Keratinocyte (primary cell): ENCODE results near the gene GATAD2B. TPM values are rescaled to one million over a fixed set of nuclear protein-coding genes. Genes with fewer than 3 reads are reported as not detected.

Experiments
- DNase-seq: peaks from one replicate; pipeline ENCODE4 v3.0.0-alpha.2; 2011; ENCODE audit warnings: low read depth, missing footprints, low spot score
- FAIRE-seq: peaks from 2 replicates; lab custom pipeline; 2011; peaks lifted over from hg19 to GRCh38; lab: Jason Lieb, UNC
- H2AFZ ChIP-seq: 2 replicates; pipeline ENCODE4 v1.6.0; 2012; ENCODE audit warnings: low read length, control low read depth, inconsistent platforms; ENCODE audit not compliant: control insufficient read depth
- H3K27ac ChIP-seq: 2 replicates; pipeline ENCODE4 v1.5.1; 2011; ENCODE audit warnings: low read length; ENCODE audit not compliant: control insufficient read depth, insufficient read depth
- H3K27me3 ChIP-seq: 3 replicates; pipeline ENCODE4 v1.6.0; 2011; ENCODE audit warnings: low read length; ENCODE audit not compliant: control insufficient read depth, insufficient read depth; ENCODE audit errors: extremely low read depth
- H3K36me3 ChIP-seq, 2 experiments: 2 replicates in 1 of 2; 3 replicates in 1 of 2; pipeline ENCODE4 v1.5.1; 2011; ENCODE audit warnings: low read length in 2 of 2, mild to moderate bottlenecking in 1 of 2; ENCODE audit not compliant: control insufficient read depth in 2 of 2, insufficient read depth in 2 of 2; ENCODE audit errors: extremely low read depth in 1 of 2
- H3K4me1 ChIP-seq: 3 replicates; pipeline ENCODE4 v1.5.1; 2011; ENCODE audit warnings: low read length; ENCODE audit not compliant: control insufficient read depth, insufficient read depth; ENCODE audit errors: extremely low read depth
- H3K4me2 ChIP-seq: 3 replicates; pipeline ENCODE4 v1.6.0; 2011; ENCODE audit warnings: low read depth, low read length; ENCODE audit not compliant: control insufficient read depth, insufficient read depth; ENCODE audit errors: extremely low read depth
- H3K4me3 ChIP-seq, 3 experiments: fragments of 200-600 bp in 1 of 3; sonication (generic) in 1 of 3; 2 replicates in 2 of 3; 3 replicates in 1 of 3; pipeline ENCODE4 v1.5.1; 2011 to 2016; ENCODE audit warnings: low read length in 3 of 3, mild to moderate bottlenecking in 3 of 3, control low read depth in 2 of 3, inconsistent platforms in 1 of 3, low read depth in 1 of 3, mixed read lengths in 1 of 3, mixed run types in 1 of 3, moderate library complexity in 1 of 3; ENCODE audit not compliant: control insufficient read depth in 2 of 3, insufficient read depth in 2 of 3; ENCODE audit errors: extremely low read depth in 1 of 3
- H3K79me2 ChIP-seq: 2 replicates; pipeline ENCODE4 v1.6.0; 2012; ENCODE audit warnings: low read length; ENCODE audit not compliant: control insufficient read depth, insufficient read depth
- H3K9ac ChIP-seq: 3 replicates; pipeline ENCODE4 v1.6.0; 2011; ENCODE audit warnings: low read length; ENCODE audit not compliant: control insufficient read depth, insufficient read depth; ENCODE audit errors: extremely low read depth
- H3K9me1 ChIP-seq: 3 replicates; pipeline ENCODE4 v1.6.0; 2011; ENCODE audit warnings: low read length; ENCODE audit not compliant: control insufficient read depth, insufficient read depth; ENCODE audit errors: extremely low read depth
- H3K9me3 ChIP-seq: 2 replicates; pipeline ENCODE4 v1.5.1; 2012; ENCODE audit warnings: low read depth, low read length; ENCODE audit not compliant: control insufficient read depth
- H4K20me1 ChIP-seq: 3 replicates; pipeline ENCODE4 v1.6.0; 2011; ENCODE audit warnings: low read length; ENCODE audit not compliant: control insufficient read depth, insufficient read depth; ENCODE audit errors: extremely low read depth
- EZH2 ChIP-seq: IDR thresholded peaks from one replicate; pipeline ENCODE4 v1.6.1; 2012; ENCODE audit warnings: inconsistent platforms, mild to moderate bottlenecking, low read length, moderate library complexity
- dilution Hi-C: fragments of 300-500 bp; cut with MboI; formaldehyde crosslinking; loops from one replicate; pipeline ENCODE4 v1.7.0; 2020; ENCODE audit warnings: low sequenced_read_pairs; ENCODE audit not compliant: extremely low pct_ligation_motif_present
- polyA plus RNA-seq, 5 experiments: library from polyadenylated mRNA; depleted of rRNA in 3 of 5; stranded (reverse) in 3 of 5; stranded (forward) in 1 of 5; unstranded in 1 of 5; fragments of >200 nt; gene quantifications; 1 replicate in 1 of 5; 2 replicates in 3 of 5; 3 replicates in 1 of 5; pipeline versions ENCODE4 v1.2.1 to v1.2.3, GENCODE V29; 2011 to 2012; ENCODE audit warnings: missing spikeins in 2 of 5, low read depth in 1 of 5, low replicate concordance in 1 of 5
- TF ChIP-seq, protein P1 (sequence below), 3 experiments: IDR thresholded peaks in 1 of 3; conservative IDR thresholded peaks in 1 of 3; optimal IDR thresholded peaks in 1 of 3; 2 replicates in 2 of 3; 3 replicates in 1 of 3; pipeline versions ENCODE3 to v1.5.1; 2011; ENCODE audit warnings: low read length in 3 of 3, mild to moderate bottlenecking in 3 of 3, moderate library complexity in 2 of 3, control low read depth in 1 of 3, inconsistent platforms in 1 of 3; ENCODE audit not compliant: insufficient read depth in 2 of 3; ENCODE audit errors: extremely low read depth in 1 of 3

Gene GATAD2B
- polyA plus RNA-seq, 1 donor (not counting 4 experiments of a cell fraction or from before 2014, with no cell fraction given) = 6.1 TPM

DNA sequence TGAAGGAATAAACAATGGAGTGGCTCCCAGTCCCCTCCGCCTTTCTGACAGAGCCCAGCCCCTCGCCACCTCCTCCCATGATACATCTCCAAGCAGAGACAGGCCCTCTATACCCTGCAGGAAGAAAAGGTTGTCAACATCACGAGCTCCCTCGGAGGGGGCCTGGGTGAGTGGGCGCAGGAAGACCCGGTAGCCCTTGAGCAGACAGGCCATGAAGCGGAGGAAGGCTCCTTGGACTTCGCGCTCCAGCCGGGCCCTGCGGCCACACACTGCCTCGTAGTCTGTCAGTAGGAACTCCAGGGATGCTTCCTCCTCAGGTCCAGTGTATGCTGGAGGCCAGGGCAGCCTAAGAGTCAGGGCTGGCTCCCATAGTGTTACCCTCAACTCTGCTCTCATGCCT lies 16.7 kb upstream of the GATAD2B start:
- no peaks in the 10 kb centered on the region for H3K27me3 ChIP-seq
- DNase-seq (no peak), FAIRE-seq (no peak)
- TF ChIP-seq EZH2 = no peak
- TF ChIP-seq, protein P1, sequence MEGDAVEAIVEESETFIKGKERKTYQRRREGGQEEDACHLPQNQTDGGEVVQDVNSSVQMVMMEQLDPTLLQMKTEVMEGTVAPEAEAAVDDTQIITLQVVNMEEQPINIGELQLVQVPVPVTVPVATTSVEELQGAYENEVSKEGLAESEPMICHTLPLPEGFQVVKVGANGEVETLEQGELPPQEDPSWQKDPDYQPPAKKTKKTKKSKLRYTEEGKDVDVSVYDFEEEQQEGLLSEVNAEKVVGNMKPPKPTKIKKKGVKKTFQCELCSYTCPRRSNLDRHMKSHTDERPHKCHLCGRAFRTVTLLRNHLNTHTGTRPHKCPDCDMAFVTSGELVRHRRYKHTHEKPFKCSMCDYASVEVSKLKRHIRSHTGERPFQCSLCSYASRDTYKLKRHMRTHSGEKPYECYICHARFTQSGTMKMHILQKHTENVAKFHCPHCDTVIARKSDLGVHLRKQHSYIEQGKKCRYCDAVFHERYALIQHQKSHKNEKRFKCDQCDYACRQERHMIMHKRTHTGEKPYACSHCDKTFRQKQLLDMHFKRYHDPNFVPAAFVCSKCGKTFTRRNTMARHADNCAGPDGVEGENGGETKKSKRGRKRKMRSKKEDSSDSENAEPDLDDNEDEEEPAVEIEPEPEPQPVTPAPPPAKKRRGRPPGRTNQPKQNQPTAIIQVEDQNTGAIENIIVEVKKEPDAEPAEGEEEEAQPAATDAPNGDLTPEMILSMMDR (optimal IDR thresholded peaks at IDR 0.05 in 1 of 3, IDR thresholded peaks at IDR 0.05 in 1 of 3, conservative IDR thresholded peaks at IDR 0.05 in 1 of 3; ENCODE audit: extremely low read depth in 1 of 3, insufficient read depth in 2 of 3, low read length in 3 of 3) = no peak
- peaks cover 39 to 41% of the 10 kb centered on the region in 2 experiments for H3K36me3 ChIP-seq
- dilution Hi-C loops = no loop called here
- H3K27ac ChIP-seq = no peak overlapping the region
- no peaks in the 10 kb centered on the region for H4K20me1 ChIP-seq
- H3K9me3 ChIP-seq = no peaks in the 10 kb centered on the region
- no peaks in the 10 kb centered on the region for H3K4me1 ChIP-seq
- no peak overlapping the region for H3K4me2 ChIP-seq
- H3K4me3 ChIP-seq = no peak overlapping the region
- peaks cover 8% of the 10 kb centered on the region for H3K79me2 ChIP-seq
- no peak overlapping the region for H2AFZ ChIP-seq
- no peak overlapping the region for H3K9ac ChIP-seq
- no peaks in the 10 kb centered on the region for H3K9me1 ChIP-seq

DNA sequence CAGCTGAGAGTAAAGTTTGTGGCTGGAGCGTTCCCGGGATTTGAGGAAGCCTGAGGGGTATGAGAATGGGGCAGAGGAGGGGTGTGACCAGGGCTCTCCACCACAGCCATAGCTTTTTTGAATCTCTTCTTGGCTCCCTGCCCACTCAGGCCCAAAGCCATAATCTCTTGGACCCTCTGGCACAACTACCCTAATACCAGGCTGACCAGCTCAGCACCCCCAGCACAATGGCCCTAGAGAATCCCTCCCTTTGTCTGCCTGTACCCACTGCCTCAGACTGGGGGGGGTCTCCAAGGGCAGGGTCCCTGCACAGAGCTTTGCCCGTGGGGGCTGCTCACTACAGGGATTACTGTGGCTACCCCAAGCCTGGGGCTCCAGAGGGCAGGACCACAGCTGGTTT lies 16.2 kb upstream of the GATAD2B start:
- FAIRE-seq (no peak), DNase-seq (no peak)
- no peak overlapping the region for H3K9ac ChIP-seq
- H2AFZ ChIP-seq = no peak overlapping the region
- H3K9me3 ChIP-seq = no peaks in the 10 kb centered on the region
- no peak overlapping the region for H3K27ac ChIP-seq
- H3K27me3 ChIP-seq = no peaks in the 10 kb centered on the region
- dilution Hi-C loops = no loop called here
- H3K4me1 ChIP-seq = no peaks in the 10 kb centered on the region
- TF ChIP-seq, protein P1 (optimal IDR thresholded peaks at IDR 0.05 in 1 of 3, IDR thresholded peaks at IDR 0.05 in 1 of 3, conservative IDR thresholded peaks at IDR 0.05 in 1 of 3; ENCODE audit: extremely low read depth in 1 of 3, insufficient read depth in 2 of 3, low read length in 3 of 3) = no peak
- no peak for TF ChIP-seq EZH2
- H4K20me1 ChIP-seq = no peaks in the 10 kb centered on the region
- H3K79me2 ChIP-seq = peaks cover 3% of the 10 kb centered on the region
- peaks cover 39 to 43% of the 10 kb centered on the region in 2 experiments for H3K36me3 ChIP-seq
- H3K4me3 ChIP-seq = no peak overlapping the region
- H3K9me1 ChIP-seq = no peaks in the 10 kb centered on the region
- no peak overlapping the region for H3K4me2 ChIP-seq
